ENCODE results near the gene RBM20.

RBM20 gene

DNA sequence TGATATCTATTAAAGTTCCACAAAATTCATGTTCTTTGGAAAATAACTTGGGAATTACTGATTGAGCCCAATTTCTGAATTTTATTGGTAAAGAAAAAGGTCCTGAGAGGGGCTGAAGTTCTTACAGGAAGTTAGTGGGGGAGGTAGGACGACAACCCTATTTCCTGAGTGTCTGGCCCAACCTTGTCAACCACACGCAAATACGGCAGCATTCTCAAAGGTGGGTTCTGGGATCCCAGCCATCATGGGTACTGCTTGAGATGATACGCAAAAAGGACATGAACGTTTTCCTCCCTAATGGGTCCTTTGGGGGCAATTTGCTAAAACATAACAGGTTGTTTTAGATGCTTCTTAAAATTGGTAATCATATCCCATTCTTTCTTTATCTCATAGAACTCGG is 224.8 kb downstream of the RBM20 start:
- Histone ChIP-seq H2BK5ac (ENCODE audit: low read length) (no peak overlapping the region), H3K4me1 (ENCODE audit: control insufficient read depth, low read depth, low read length) (peaks cover 5% of the 10 kb centered on the region), H3K36me3 (ENCODE audit: control insufficient read depth, insufficient read depth, low read length) (no peaks in the 10 kb centered on the region), H3K79me2 (ENCODE audit: control insufficient read depth, insufficient read depth, low read length) (no peaks in the 10 kb centered on the region), H3K4me2 (ENCODE audit: low read length) (no peak overlapping the region), H4K5ac (ENCODE audit: low read length) (no peak overlapping the region), H3K27me3 (ENCODE audit: insufficient read depth, low read length, poor library complexity) (no peaks in the 10 kb centered on the region), H3K23ac (ENCODE audit: low read length) (no peak overlapping the region), H3K9ac (ENCODE audit: low read length) (no peak overlapping the region), H3K27ac (ENCODE audit: low read depth, low read length) (no peak overlapping the region), H2BK15ac (replicated peaks; ENCODE audit: low read depth) (no peak overlapping the region), H3K79me1 (ENCODE audit: low read length) (no peaks in the 10 kb centered on the region), H3K18ac (ENCODE audit: low read length) (no peak overlapping the region), H3K4me3 (ENCODE audit: low read length) (no peak overlapping the region), H3K56ac (ENCODE audit: low read length) (no peak overlapping the region), H2AK5ac (ENCODE audit: low read length) (no peak overlapping the region), H3K4ac (ENCODE audit: low read depth, low read length) (no peak overlapping the region), H2BK120ac (ENCODE audit: low read depth, low read length) (no peak overlapping the region), H4K8ac (ENCODE audit: low read depth, low read length) (no peak overlapping the region)
- WGBS (ENCODE audit: extremely low coverage, insufficient coverage, low lambda C conversion rate) = no CpG with 5 or more reads among the region's 6 CpGs
- DNase-seq = no peak

DNA sequence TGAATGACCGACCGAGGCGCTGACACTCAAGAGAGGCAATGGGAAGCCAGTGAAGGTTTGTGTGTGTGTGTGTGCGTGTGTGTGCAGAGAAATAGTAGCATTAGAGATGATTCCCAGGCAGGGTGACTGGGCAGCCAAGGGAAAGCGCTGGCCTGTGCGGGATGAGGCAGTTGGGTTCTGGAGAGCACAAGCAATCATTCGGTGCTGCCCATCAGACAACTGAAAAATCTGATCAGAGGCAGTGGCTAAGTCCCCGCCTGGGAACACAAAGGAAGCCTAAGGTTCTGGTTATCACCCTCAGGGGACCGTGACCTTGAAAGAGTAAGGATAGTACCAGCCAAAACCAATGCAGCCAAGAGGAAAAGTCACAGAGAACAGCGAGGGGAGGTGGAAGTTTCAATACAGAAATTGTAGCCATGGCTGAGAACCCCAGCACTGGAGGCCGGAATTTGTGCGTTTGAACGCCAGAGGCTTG is 226.7 kb downstream of the RBM20 start:
- H4K8ac ChIP-seq (ENCODE audit: low read depth, low read length) = peak overlapping the region; percentile 44
- no peak overlapping the region for H2BK15ac ChIP-seq (replicated peaks; ENCODE audit: low read depth)
- peaks cover 5% of the 10 kb centered on the region for H3K4me1 ChIP-seq (ENCODE audit: control insufficient read depth, low read depth, low read length)
- no peak overlapping the region for H3K4me3 ChIP-seq (ENCODE audit: low read length)
- no peaks in the 10 kb centered on the region for H3K79me1 ChIP-seq (ENCODE audit: low read length)
- no peak overlapping the region for H3K4me2 ChIP-seq (ENCODE audit: low read length)
- H3K36me3 ChIP-seq (ENCODE audit: control insufficient read depth, insufficient read depth, low read length) = no peaks in the 10 kb centered on the region
- H3K4ac ChIP-seq (ENCODE audit: low read depth, low read length) = no peak overlapping the region
- H3K18ac ChIP-seq (ENCODE audit: low read length) = peak overlapping the region; percentile 64
- no peak overlapping the region for H4K5ac ChIP-seq (ENCODE audit: low read length)
- peak; percentile 17 for DNase-seq
- H3K79me2 ChIP-seq (ENCODE audit: control insufficient read depth, insufficient read depth, low read length) = no peaks in the 10 kb centered on the region
- no peak overlapping the region for H3K23ac ChIP-seq (ENCODE audit: low read length)
- H2BK120ac ChIP-seq (ENCODE audit: low read depth, low read length) = no peak overlapping the region
- H3K9ac ChIP-seq (ENCODE audit: low read length) = peak overlapping the region; percentile 63
- no peak overlapping the region for H2BK5ac ChIP-seq (ENCODE audit: low read length)
- peak overlapping the region; percentile 15 for H2AK5ac ChIP-seq (ENCODE audit: low read length)
- H3K56ac ChIP-seq (ENCODE audit: low read length) = peak overlapping the region; percentile 85
- no peaks in the 10 kb centered on the region for H3K27me3 ChIP-seq (ENCODE audit: insufficient read depth, low read length, poor library complexity)
- no CpG with 5 or more reads among the region's 13 CpGs for WGBS (ENCODE audit: extremely low coverage, insufficient coverage, low lambda C conversion rate)
- no peak overlapping the region for H3K27ac ChIP-seq (ENCODE audit: low read depth, low read length)

DNA sequence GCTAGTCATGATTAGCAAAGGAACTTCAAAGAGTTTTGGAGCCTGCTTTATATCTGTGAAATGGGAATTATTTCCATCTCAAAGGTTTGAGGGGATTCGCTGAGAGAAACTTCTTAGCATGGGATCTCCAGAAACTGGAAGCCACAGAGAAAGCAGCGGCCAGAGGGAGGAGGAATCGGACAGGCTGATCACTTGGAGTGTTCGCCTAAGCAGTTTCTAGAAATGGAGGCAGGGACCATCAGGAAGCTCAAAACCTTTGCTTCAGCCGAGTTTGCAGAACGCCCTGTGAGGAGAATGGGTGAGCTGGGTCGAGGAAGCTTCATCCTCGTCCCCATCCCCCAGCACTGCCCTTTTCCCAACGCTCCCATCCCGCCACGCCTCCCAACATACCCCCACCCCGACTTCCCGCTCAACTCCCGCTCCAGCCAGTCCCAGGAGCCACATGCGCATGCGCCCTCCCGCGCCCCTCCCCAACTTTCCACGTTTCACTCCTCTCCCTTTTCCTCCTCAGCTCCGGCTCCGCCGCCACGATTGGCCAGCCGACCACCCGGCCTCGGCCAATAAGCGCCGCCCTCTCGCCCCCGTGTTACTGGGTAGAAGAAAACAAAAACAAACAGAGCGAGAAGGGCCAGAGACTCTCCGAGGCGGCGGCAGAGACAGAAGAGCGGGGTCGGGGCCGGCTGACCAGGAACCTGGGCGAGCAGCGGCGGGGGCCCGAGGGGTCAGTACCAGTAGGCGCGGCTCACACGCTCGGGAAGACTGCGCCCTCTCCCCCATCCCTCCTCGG is 227.4 kb downstream of the RBM20 start, which contains the start of gene PDCD4:
PDCD4 (plus strand) TSS at position 631 of the 787 bp plus-strand sequence. CDS start 4,100 bp downstream, outside the sequence.
- no peaks in the 10 kb centered on the region for H3K79me1 ChIP-seq (ENCODE audit: low read length)
- peak within 1 kb of the TSS; percentile 95 for H3K27ac ChIP-seq (ENCODE audit: low read depth, low read length)
- peak within 1 kb of the TSS; percentile 10 for H3K4ac ChIP-seq (ENCODE audit: low read depth, low read length)
- peaks cover 5% of the 10 kb centered on the region for H3K4me1 ChIP-seq (ENCODE audit: control insufficient read depth, low read depth, low read length)
- no peak within 1 kb of the TSS for H2BK15ac ChIP-seq (replicated peaks; ENCODE audit: low read depth)
- peak within 1 kb of the TSS; percentile 15 for H2AK5ac ChIP-seq (ENCODE audit: low read length)
- peak within 1 kb of the TSS; percentile 72 for H3K18ac ChIP-seq (ENCODE audit: low read length)
- H3K56ac ChIP-seq (ENCODE audit: low read length) = peak within 1 kb of the TSS; percentile 85
- H3K23ac ChIP-seq (ENCODE audit: low read length) = no peak within 1 kb of the TSS
- peak within 1 kb of the TSS; percentile 18 for H2BK120ac ChIP-seq (ENCODE audit: low read depth, low read length)
- H3K27me3 ChIP-seq (ENCODE audit: insufficient read depth, low read length, poor library complexity) = no peaks in the 10 kb centered on the region
- H3K9ac ChIP-seq (ENCODE audit: low read length) = peak within 1 kb of the TSS; percentile 63
- peak; percentile 99 for DNase-seq
- peak within 1 kb of the TSS; percentile 77 for H4K5ac ChIP-seq (ENCODE audit: low read length)
- H3K4me3 ChIP-seq (ENCODE audit: low read length) = peak within 1 kb of the TSS; percentile 50
- no peaks in the 10 kb centered on the region for H3K79me2 ChIP-seq (ENCODE audit: control insufficient read depth, insufficient read depth, low read length)
- peak within 1 kb of the TSS; percentile 44 for H4K8ac ChIP-seq (ENCODE audit: low read depth, low read length)
- no peaks in the 10 kb centered on the region for H3K36me3 ChIP-seq (ENCODE audit: control insufficient read depth, insufficient read depth, low read length)
- peak within 1 kb of the TSS; percentile 36 for H2BK5ac ChIP-seq (ENCODE audit: low read length)
- H3K4me2 ChIP-seq (ENCODE audit: low read length) = peak within 1 kb of the TSS; percentile 89
- no CpG with 5 or more reads among the region's 47 CpGs for WGBS (ENCODE audit: extremely low coverage, insufficient coverage, low lambda C conversion rate)

GRCh38 chr10:110872145-110872983 is 228.2 kb downstream of the RBM20 start:
- Histone ChIP-seq H3K27ac (ENCODE audit: low read depth, low read length) (peak overlapping the region; percentile 95), H3K79me1 (ENCODE audit: low read length) (no peaks in the 10 kb centered on the region), H3K4me1 (ENCODE audit: control insufficient read depth, low read depth, low read length) (peaks cover 5% of the 10 kb centered on the region), H2AK5ac (ENCODE audit: low read length) (no peak overlapping the region), H2BK120ac (ENCODE audit: low read depth, low read length) (peak overlapping the region; percentile 18), H2BK15ac (replicated peaks; ENCODE audit: low read depth) (no peak overlapping the region), H3K4me2 (ENCODE audit: low read length) (peak overlapping the region; percentile 89), H3K79me2 (ENCODE audit: control insufficient read depth, insufficient read depth, low read length) (no peaks in the 10 kb centered on the region), H3K9ac (ENCODE audit: low read length) (peak overlapping the region; percentile 63), H3K36me3 (ENCODE audit: control insufficient read depth, insufficient read depth, low read length) (no peaks in the 10 kb centered on the region), H3K4ac (ENCODE audit: low read depth, low read length) (peak overlapping the region; percentile 10), H4K5ac (ENCODE audit: low read length) (no peak overlapping the region), H3K27me3 (ENCODE audit: insufficient read depth, low read length, poor library complexity) (no peaks in the 10 kb centered on the region), H3K56ac (ENCODE audit: low read length) (peak overlapping the region; percentile 81), H4K8ac (ENCODE audit: low read depth, low read length) (no peak overlapping the region), H3K23ac (ENCODE audit: low read length) (no peak overlapping the region), H3K18ac (ENCODE audit: low read length) (peak overlapping the region; percentile 72), H2BK5ac (ENCODE audit: low read length) (no peak overlapping the region), H3K4me3 (ENCODE audit: low read length) (peak overlapping the region; percentile 50)
- DNase-seq = peak; percentile 93
- WGBS (ENCODE audit: extremely low coverage, insufficient coverage, low lambda C conversion rate) = no CpG with 5 or more reads among the region's 70 CpGs

- H3K56ac ChIP-seq (ENCODE audit: low read length) = peak overlapping the region; percentile 81
- H3K4me3 ChIP-seq (ENCODE audit: low read length) = peak overlapping the region; percentile 21
- H3K27me3 ChIP-seq (ENCODE audit: insufficient read depth, low read length, poor library complexity) = no peaks in the 10 kb centered on the region
- peaks cover 5% of the 10 kb centered on the region for H3K4me1 ChIP-seq (ENCODE audit: control insufficient read depth, low read depth, low read length)
- peak overlapping the region; percentile 89 for H3K4me2 ChIP-seq (ENCODE audit: low read length)
- no peak overlapping the region for H3K4ac ChIP-seq (ENCODE audit: low read depth, low read length)
- no peak overlapping the region for H2AK5ac ChIP-seq (ENCODE audit: low read length)
- no peaks in the 10 kb centered on the region for H3K79me1 ChIP-seq (ENCODE audit: low read length)
- no peaks in the 10 kb centered on the region for H3K36me3 ChIP-seq (ENCODE audit: control insufficient read depth, insufficient read depth, low read length)
- no peak overlapping the region for H3K23ac ChIP-seq (ENCODE audit: low read length)
- no peak overlapping the region for H4K8ac ChIP-seq (ENCODE audit: low read depth, low read length)
- H2BK120ac ChIP-seq (ENCODE audit: low read depth, low read length) = no peak overlapping the region
- H3K9ac ChIP-seq (ENCODE audit: low read length) = peak overlapping the region; percentile 63
- no peak overlapping the region for H3K18ac ChIP-seq (ENCODE audit: low read length)
- peak overlapping the region; percentile 95 for H3K27ac ChIP-seq (ENCODE audit: low read depth, low read length)
- H2BK5ac ChIP-seq (ENCODE audit: low read length) = no peak overlapping the region
- WGBS (ENCODE audit: extremely low coverage, insufficient coverage, low lambda C conversion rate) = 100% methylated on average over 1 of the region's 16 CpGs
- H4K5ac ChIP-seq (ENCODE audit: low read length) = no peak overlapping the region
- H2BK15ac ChIP-seq (replicated peaks; ENCODE audit: low read depth) = no peak overlapping the region
- H3K79me2 ChIP-seq (ENCODE audit: control insufficient read depth, insufficient read depth, low read length) = no peaks in the 10 kb centered on the region
- no peak for DNase-seq
Measured at GRCh38 chr10:110872984-110873923, 229.1 kb downstream of the RBM20 start.
